ENCODE measurements around the gene RASSF9. TPM values are rescaled to one million over a fixed set of nuclear protein-coding genes. Genes with fewer than 3 reads are reported as not detected.

The RASSF9 gene
- total RNA-seq, 6 experiments from 2014 or later: 0.02 to 0.05 TPM; not detected in 4

GRCh38 chr12:85829391-85829790 lies 6.8 kb downstream of the RASSF9 start:
- no peaks in the 10 kb centered on the region for H3K36me3 Mint-ChIP-seq (ENCODE audit: low read depth)
- no peak overlapping the region for H3K27ac Mint-ChIP-seq
- TF ChIP-seq CTCF (IDR thresholded peaks at IDR 0.05): no peak
- H3K9me3 Mint-ChIP-seq: peaks cover 12% of the 10 kb centered on the region; the same call in 1 of the 2 replicates
- H3K27me3 Mint-ChIP-seq (ENCODE audit: insufficient read depth): no peaks in the 10 kb centered on the region
- no peak for DNase-seq
- H3K4me1 Mint-ChIP-seq (ENCODE audit: low read depth): peaks cover 7% of the 10 kb centered on the region; the same call in 1 of the 2 replicates
- no peak overlapping the region for H3K4me3 Mint-ChIP-seq

GRCh38 chr12:85828576-85828975 lies 7.6 kb downstream of the RASSF9 start:
- Mint-ChIP-seq H3K27me3 (ENCODE audit: insufficient read depth) (no peaks in the 10 kb centered on the region), H3K36me3 (ENCODE audit: low read depth) (no peaks in the 10 kb centered on the region), H3K9me3 (peaks cover 12% of the 10 kb centered on the region; the same call in 1 of the 2 replicates), H3K4me3 (no peak overlapping the region), H3K27ac (no peak overlapping the region), H3K4me1 (ENCODE audit: low read depth) (peaks cover 7% of the 10 kb centered on the region; the same call in 1 of the 2 replicates)
- no peak for TF ChIP-seq CTCF (IDR thresholded peaks at IDR 0.05)
- DNase-seq: no peak

GRCh38 chr12:85825746-85826145 lies 10.5 kb downstream of the RASSF9 start:
- TF ChIP-seq CTCF (IDR thresholded peaks at IDR 0.05): no peak
- no peak for DNase-seq
- no peak overlapping the region for H3K4me3 Mint-ChIP-seq
- peaks cover 12% of the 10 kb centered on the region; the same call in 1 of the 2 replicates for H3K4me1 Mint-ChIP-seq (ENCODE audit: low read depth)
- H3K27me3 Mint-ChIP-seq (ENCODE audit: insufficient read depth): peaks cover 3% of the 10 kb centered on the region
- H3K27ac Mint-ChIP-seq: no peak overlapping the region
- no peaks in the 10 kb centered on the region; the same call in 1 of the 2 replicates for H3K36me3 Mint-ChIP-seq (ENCODE audit: low read depth)
- peaks cover 16% of the 10 kb centered on the region for H3K9me3 Mint-ChIP-seq

GRCh38 chr12:85823436-85824180 lies 12.6 kb downstream of the RASSF9 start:
- Mint-ChIP-seq H3K27me3 (ENCODE audit: insufficient read depth) (peaks cover 3% of the 10 kb centered on the region), H3K27ac (no peak overlapping the region), H3K9me3 (peaks cover 16% of the 10 kb centered on the region), H3K4me1 (ENCODE audit: low read depth) (peaks cover 5% of the 10 kb centered on the region; the same call in 1 of the 2 replicates), H3K36me3 (ENCODE audit: low read depth) (no peaks in the 10 kb centered on the region; the same call in 1 of the 2 replicates), H3K4me3 (no peak overlapping the region)
- peak; percentile 33 for DNase-seq
- TF ChIP-seq CTCF (IDR thresholded peaks at IDR 0.05): no peak

- peaks cover 3% of the 10 kb centered on the region for H3K27me3 Mint-ChIP-seq (ENCODE audit: insufficient read depth)
- peaks cover 8% of the 10 kb centered on the region for H3K9me3 Mint-ChIP-seq
- TF ChIP-seq CTCF (IDR thresholded peaks at IDR 0.05): no peak
- no peak overlapping the region for H3K4me3 Mint-ChIP-seq
- DNase-seq: no peak
- no peak overlapping the region for H3K27ac Mint-ChIP-seq
- H3K4me1 Mint-ChIP-seq (ENCODE audit: low read depth): peaks cover 5% of the 10 kb centered on the region; the same call in 1 of the 2 replicates
- H3K36me3 Mint-ChIP-seq (ENCODE audit: low read depth): no peaks in the 10 kb centered on the region; the same call in 1 of the 2 replicates
Measured at GRCh38 chr12:85821759-85822158, 14.4 kb downstream of the RASSF9 start.

All from HFFc6 (cell line).